ENCODE data around the gene BLOC1S2. TPM values are rescaled to one million over a fixed set of nuclear protein-coding genes. Genes with fewer than 3 reads are reported as not detected.

BLOC1S2 gene
- polyA plus RNA-seq, 1 of the 3 experiments (the other 2 are of a cell fraction), result 30.4 TPM

- H3K9ac ChIP-seq, result no peak overlapping the region
- no peak overlapping the region for H3K27ac ChIP-seq (ENCODE audit: low read depth in 2 of 2, low read length in 1 of 2)
- H3K4me1 ChIP-seq (ENCODE audit: control insufficient read depth in 1 of 2, insufficient read depth in 2 of 2, low read depth in 1 of 2, low read length in 1 of 2), result no peaks in the 10 kb centered on the region
- H3K27me3 ChIP-seq (ENCODE audit: insufficient read depth), result peaks cover 38% of the 10 kb centered on the region; the same call in 1 of the 2 replicates
- no peaks in the 10 kb centered on the region for H3K79me2 ChIP-seq (ENCODE audit: insufficient read depth)
- CTCF ChIA-PET, result interaction anchor here (1.0 to 3.7 kb wide), 4 partner anchors 14 to 197 kb away, joined by 3 to 15 read pairs (median 4); no protein-coding TSS in a partner anchor
- TF ChIP-seq RFX5 (IDR thresholded peaks at IDR 0.05; ENCODE audit: low read length), result no peak
- no peak for TF ChIP-seq REST (IDR thresholded peaks at IDR 0.05; ENCODE audit: low read depth, low read length)
- no peak for TF ChIP-seq RXRA (IDR thresholded peaks at IDR 0.05; ENCODE audit: borderline replicate concordance, low read depth)
- TF ChIP-seq CHD2 (IDR thresholded peaks at IDR 0.05; ENCODE audit: low read length, partially characterized antibody), result no peak
- no peak for TF ChIP-seq USF1 (IDR thresholded peaks at IDR 0.05; ENCODE audit: borderline replicate concordance, low read depth)
- no peak for TF ChIP-seq NRF1 (IDR thresholded peaks at IDR 0.05; ENCODE audit: low read depth, low read length)
- no peak for TF ChIP-seq FOSL2 (IDR thresholded peaks at IDR 0.05; ENCODE audit: borderline replicate concordance, low read depth)
- no peak for TF ChIP-seq ELF1 (IDR thresholded peaks at IDR 0.05)
- no peak for TF ChIP-seq FOXM1 (IDR thresholded peaks at IDR 0.05; ENCODE audit: low read depth)
- TF ChIP-seq EP300 (IDR thresholded peaks at IDR 0.05; ENCODE audit: borderline replicate concordance in 1 of 2, low read depth in 1 of 2, low read length in 1 of 2), result no peak
- no peak for TF ChIP-seq ZBTB33 (IDR thresholded peaks at IDR 0.05; ENCODE audit: borderline replicate concordance, low read depth)
- TF ChIP-seq NFIC (IDR thresholded peaks at IDR 0.05; ENCODE audit: borderline replicate concordance), result no peak
- no peaks in the 10 kb centered on the region for H3F3A ChIP-seq (replicated peaks; ENCODE audit: insufficient read depth)
- H3K9me3 ChIP-seq, result no peaks in the 10 kb centered on the region
- POLR2A ChIA-PET, result no interaction called here
- 12% methylated on average over 4 of the region's 4 CpGs for WGBS (ENCODE audit: low lambda C conversion rate)
- no peaks in the 10 kb centered on the region for H3K9me2 ChIP-seq
- H3K36me3 ChIP-seq (replicated peaks in 1 of 2; ENCODE audit: control insufficient read depth in 1 of 2, insufficient read depth in 2 of 2, low read length in 1 of 2), result no peaks in the 10 kb centered on the region
- H3K4me3 ChIP-seq (ENCODE audit: low read depth in 2 of 2, low read length in 1 of 2), result no peak overlapping the region
- no peak for DNase-seq
- H4K20me1 ChIP-seq (ENCODE audit: insufficient read depth), result no peaks in the 10 kb centered on the region
- no peak overlapping the region for H3K4me2 ChIP-seq
- H2AFZ ChIP-seq (ENCODE audit: low read depth), result no peak overlapping the region
Observed at GRCh38 chr10:100311298-100311697, 24.8 kb upstream of the BLOC1S2 start.
